Prostate gland (tissue), 2 donors: ENCODE data around the gene DOCK3.

Experiments used
- CTCF ChIP-seq, 4 experiments: fragments of 200-600 bp in 2 of 4; fragments of 450-650 bp in 2 of 4; sonication (generic) in 2 of 4; IDR thresholded peaks; 1 replicate in 3 of 4; 2 replicates in 1 of 4; pipeline ENCODE4 v1.5.1; 2016 to 2019; ENCODE audit warnings: antibody characterized with exemption in 4 of 4, mild to moderate bottlenecking in 2 of 4, moderate library complexity in 2 of 4
- POLR2A ChIP-seq: fragments of 450-650 bp; IDR thresholded peaks from one replicate; pipeline ENCODE4 v1.6.1; 2016; ENCODE audit warnings: antibody characterized with exemption, mild to moderate bottlenecking

- TF ChIP-seq CTCF (IDR thresholded peaks at IDR 0.05) (no peak), POLR2A (no peak)
These were observed 130.6 kb downstream of the DOCK3 start for GRCh38 chr3:50805321-50805720.
